Gastroesophageal sphincter (tissue), 4 donors: ENCODE measurements around the gene GPBP1. TPM values are rescaled to one million over a fixed set of nuclear protein-coding genes. Genes with fewer than 3 reads are reported as not detected.

Experiments
- ATAC-seq: fragments of 150-250 bp; one replicate; pipeline ENCODE4 v1.9.1; 2016; ENCODE audit warnings: mild to moderate bottlenecking, moderate library complexity
- H3K27ac ChIP-seq, 4 donors: fragments of 200-600 bp; sonication (generic) in 3 of 4; 1 replicate in 3 of 4; 2 replicates in 1 of 4; pipeline ENCODE4 v1.5.1; 2016 to 2019
- H3K27me3 ChIP-seq: fragments of 200-600 bp; sonication (generic); one replicate; pipeline ENCODE4 v1.5.1; 2019
- H3K36me3 ChIP-seq, 2 donors: fragments of 200-600 bp; sonication (generic); one replicate each; pipeline ENCODE4 v1.5.1; 2019; ENCODE audit warnings: control low read depth in 1 of 2
- H3K4me1 ChIP-seq, 3 donors: fragments of 200-600 bp; sonication (generic); 1 replicate in 2 of 3; 2 replicates in 1 of 3; pipeline ENCODE4 v1.5.1; 2016 to 2019; ENCODE audit warnings: control low read depth in 2 of 3
- H3K4me3 ChIP-seq, 2 donors: fragments of 200-600 bp; sonication (generic); one replicate each; pipeline ENCODE4 v1.5.1; 2019; ENCODE audit warnings: mild to moderate bottlenecking in 1 of 2, moderate library complexity in 1 of 2
- H3K9me3 ChIP-seq, 3 donors: fragments of 200-600 bp; sonication (generic); one replicate each; pipeline ENCODE4 v1.5.1; 2017 to 2019; ENCODE audit warnings: control low read depth in 2 of 3
- EP300 ChIP-seq: sonication (generic); formaldehyde crosslinking; IDR thresholded peaks from one replicate; pipeline ENCODE4 v1.6.1; 2017; ENCODE audit warnings: antibody characterized with exemption, mild to moderate bottlenecking
- POLR2A ChIP-seq, 2 donors: fragments of 450-650 bp; IDR thresholded peaks; one replicate each; pipeline ENCODE4 v1.6.1; 2017; ENCODE audit warnings: antibody characterized with exemption in 2 of 2, mild to moderate bottlenecking in 2 of 2, moderate library complexity in 1 of 2
- POLR2AphosphoS5 ChIP-seq: sonication (generic); formaldehyde crosslinking; IDR thresholded peaks from one replicate; pipeline ENCODE4 v1.6.1; 2017; ENCODE audit warnings: antibody characterized with exemption
- WGBS, 2 donors: methylation state at CpG; one replicate each; pipeline ENCODE4 v1.1.5; 2018; ENCODE audit warnings: low coverage in 1 of 2; 5-methylcytosine and 5-hydroxymethylcytosine counted together
- total RNA-seq, 4 donors: library from RNA; depleted of rRNA; stranded (reverse); fragments of >200 nt; gene quantifications; one replicate each; pipeline ENCODE4 v1.1.0, GENCODE V29; 2016
- TF ChIP-seq, protein P1 (sequence below), 4 experiments: fragments of 200-600 bp in 2 of 4; fragments of 450-650 bp in 2 of 4; sonication (generic) in 1 of 4; IDR thresholded peaks; one replicate each; pipeline ENCODE4 v1.5.1; 2017 to 2019; ENCODE audit warnings: antibody characterized with exemption in 4 of 4, mild to moderate bottlenecking in 2 of 4, moderate library complexity in 2 of 4

Gene GPBP1
- total RNA-seq, 4 donors from 2014 or later: 42.0 to 73.3 (median 62.7) TPM

GRCh38 chr5:57174128-57174889 lies 450 bp downstream of the GPBP1 start:
- Histone ChIP-seq H3K36me3 (no peaks in the 10 kb centered on the region), H3K4me3 (peak overlapping the region; percentile 80 to 95), H3K27me3 (no peaks in the 10 kb centered on the region), H3K4me1 (peaks cover 0 to 47% (median 15%) of the 10 kb centered on the region in 3 donors), H3K27ac (peak overlapping the region; percentile 96 to 100 (median 99)), H3K9me3 (no peaks in the 10 kb centered on the region)
- TF ChIP-seq, protein P1, sequence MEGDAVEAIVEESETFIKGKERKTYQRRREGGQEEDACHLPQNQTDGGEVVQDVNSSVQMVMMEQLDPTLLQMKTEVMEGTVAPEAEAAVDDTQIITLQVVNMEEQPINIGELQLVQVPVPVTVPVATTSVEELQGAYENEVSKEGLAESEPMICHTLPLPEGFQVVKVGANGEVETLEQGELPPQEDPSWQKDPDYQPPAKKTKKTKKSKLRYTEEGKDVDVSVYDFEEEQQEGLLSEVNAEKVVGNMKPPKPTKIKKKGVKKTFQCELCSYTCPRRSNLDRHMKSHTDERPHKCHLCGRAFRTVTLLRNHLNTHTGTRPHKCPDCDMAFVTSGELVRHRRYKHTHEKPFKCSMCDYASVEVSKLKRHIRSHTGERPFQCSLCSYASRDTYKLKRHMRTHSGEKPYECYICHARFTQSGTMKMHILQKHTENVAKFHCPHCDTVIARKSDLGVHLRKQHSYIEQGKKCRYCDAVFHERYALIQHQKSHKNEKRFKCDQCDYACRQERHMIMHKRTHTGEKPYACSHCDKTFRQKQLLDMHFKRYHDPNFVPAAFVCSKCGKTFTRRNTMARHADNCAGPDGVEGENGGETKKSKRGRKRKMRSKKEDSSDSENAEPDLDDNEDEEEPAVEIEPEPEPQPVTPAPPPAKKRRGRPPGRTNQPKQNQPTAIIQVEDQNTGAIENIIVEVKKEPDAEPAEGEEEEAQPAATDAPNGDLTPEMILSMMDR (IDR thresholded peaks at IDR 0.05): no peak
- no peak for TF ChIP-seq POLR2A (IDR thresholded peaks at IDR 0.05)
- TF ChIP-seq POLR2AphosphoS5: no peak
- TF ChIP-seq EP300: no peak
- ATAC-seq: peak; percentile 4
- no CpG with 5 or more reads among the region's 47 CpGs for WGBS, 2 donors

- Histone ChIP-seq H3K9me3 (no peaks in the 10 kb centered on the region), H3K36me3 (no peaks in the 10 kb centered on the region), H3K4me3 (peak overlapping the region; percentile 80 to 95), H3K4me1 (peaks cover 0 to 54% (median 21%) of the 10 kb centered on the region in 3 donors), H3K27me3 (no peaks in the 10 kb centered on the region), H3K27ac (peak overlapping the region; percentile 96 to 100 (median 99))
- WGBS, 2 donors: 0 to 1% methylated on average over 4 to 10 of the region's 11 CpGs
- ATAC-seq: no peak
- TF ChIP-seq POLR2A (IDR thresholded peaks at IDR 0.05): no peak
- TF ChIP-seq, protein P1 (IDR thresholded peaks at IDR 0.05): no peak
Measured at GRCh38 chr5:57174890-57175510, 1.1 kb downstream of the GPBP1 start.

GRCh38 chr5:57175551-57176309 lies 1.9 kb downstream of the GPBP1 start:
- Histone ChIP-seq H3K4me1 (peaks cover 0 to 62% (median 25%) of the 10 kb centered on the region in 3 donors), H3K27ac (peak overlapping the region; percentile 96 to 100 (median 99)), H3K4me3 (peak overlapping the region; percentile 80 to 95), H3K36me3 (no peaks in the 10 kb centered on the region), H3K9me3 (no peaks in the 10 kb centered on the region), H3K27me3 (no peaks in the 10 kb centered on the region)
- no peak for ATAC-seq
- TF ChIP-seq POLR2AphosphoS5 (no peak), POLR2A (IDR thresholded peaks at IDR 0.05) (no peak), EP300 (no peak)
- TF ChIP-seq, protein P1 (IDR thresholded peaks at IDR 0.05): no peak
- 1 to 2% methylated on average over 11 of the region's 11 CpGs for WGBS, 2 donors

- no peaks in the 10 kb centered on the region for H3K27me3 ChIP-seq
- no peak for ATAC-seq
- whole genome bisulfite sequencing, 2 donors: 0 to 1% methylated on average over 7 of the region's 7 CpGs
- no peak for TF ChIP-seq EP300
- TF ChIP-seq, protein P1 (IDR thresholded peaks at IDR 0.05): no peak
- TF ChIP-seq POLR2A (IDR thresholded peaks at IDR 0.05): no peak
- TF ChIP-seq POLR2AphosphoS5: no peak
- H3K36me3 ChIP-seq: no peaks in the 10 kb centered on the region
- H3K4me1 ChIP-seq: peaks cover 0 to 68% (median 32%) of the 10 kb centered on the region in 3 donors
- no peaks in the 10 kb centered on the region for H3K9me3 ChIP-seq
- peak overlapping the region; percentile 80 to 95 for H3K4me3 ChIP-seq
- H3K27ac ChIP-seq: peak overlapping the region; percentile 19 to 99 (median 80)
Measured at GRCh38 chr5:57176350-57176857, 2.5 kb downstream of the GPBP1 start.
